GM20000 (cell line): ENCODE measurements around the gene ADAT2.

Source experiments
- DNase-seq: peaks from one replicate; pipeline ENCODE4 v3.0.0; 2012; ENCODE audit warnings: low spot score
- TF ChIP-seq, protein P1 (sequence below): IDR thresholded peaks from 2 replicates; pipeline ENCODE4 v1.5.1; 2012; ENCODE audit warnings: mild to moderate bottlenecking, control low read depth; ENCODE audit errors: extremely low read depth, missing control alignments

Gene ADAT2

DNA sequence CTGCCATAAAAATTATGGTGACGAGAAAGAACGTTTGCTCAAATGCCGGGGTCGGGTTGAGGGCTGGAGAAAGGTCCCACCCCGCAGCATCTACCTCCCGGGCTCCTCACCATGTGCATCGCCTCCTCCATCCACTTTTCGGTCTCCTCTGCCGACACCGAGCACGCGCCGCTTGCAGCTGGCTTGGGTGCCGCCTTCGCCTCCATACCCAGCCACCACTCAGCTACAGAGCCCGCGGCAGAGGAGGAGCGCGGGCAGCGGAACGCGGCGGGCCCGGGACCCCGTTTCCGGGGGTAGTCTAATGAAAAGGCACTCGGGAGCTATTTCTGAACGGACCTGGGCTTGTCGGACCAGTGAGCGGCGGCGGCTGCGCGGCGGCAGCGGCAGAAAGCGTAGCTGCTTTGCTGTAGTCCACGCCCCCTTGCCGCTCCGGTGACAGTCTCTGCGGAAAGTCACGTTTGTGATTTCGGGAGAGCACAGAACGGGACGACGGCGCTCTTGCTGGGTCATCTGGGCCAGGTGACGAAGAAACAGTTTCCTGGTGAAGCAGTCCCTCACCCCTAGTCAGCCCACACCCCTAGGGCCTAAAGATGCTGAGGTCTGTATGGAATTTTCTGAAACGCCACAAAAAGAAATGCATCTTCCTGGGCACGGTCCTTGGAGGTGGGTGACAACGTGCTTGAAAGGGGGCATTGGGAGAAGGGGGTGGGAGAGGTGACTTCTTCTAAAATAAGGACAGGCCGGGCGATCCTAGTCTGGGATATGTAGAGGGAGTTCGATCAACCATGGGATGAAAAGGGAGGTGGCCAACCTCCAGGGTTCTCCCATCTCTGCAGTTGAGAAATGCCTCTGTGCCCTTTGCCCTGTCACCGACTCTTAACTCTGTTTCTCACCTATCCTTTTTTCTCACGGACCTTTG, at the start of gene ADAT2, which contains the start of gene PEX3:
Gene ADAT2, minus strand, starts transcription at position 243 of the 919 bp plus-strand sequence. Its CDS starts 37 bp downstream, at position 206.
Gene PEX3, plus strand, starts transcription at position 353 of the 919 bp plus-strand sequence. Its CDS starts 238 bp downstream, at position 591.
- TF ChIP-seq, protein P1, sequence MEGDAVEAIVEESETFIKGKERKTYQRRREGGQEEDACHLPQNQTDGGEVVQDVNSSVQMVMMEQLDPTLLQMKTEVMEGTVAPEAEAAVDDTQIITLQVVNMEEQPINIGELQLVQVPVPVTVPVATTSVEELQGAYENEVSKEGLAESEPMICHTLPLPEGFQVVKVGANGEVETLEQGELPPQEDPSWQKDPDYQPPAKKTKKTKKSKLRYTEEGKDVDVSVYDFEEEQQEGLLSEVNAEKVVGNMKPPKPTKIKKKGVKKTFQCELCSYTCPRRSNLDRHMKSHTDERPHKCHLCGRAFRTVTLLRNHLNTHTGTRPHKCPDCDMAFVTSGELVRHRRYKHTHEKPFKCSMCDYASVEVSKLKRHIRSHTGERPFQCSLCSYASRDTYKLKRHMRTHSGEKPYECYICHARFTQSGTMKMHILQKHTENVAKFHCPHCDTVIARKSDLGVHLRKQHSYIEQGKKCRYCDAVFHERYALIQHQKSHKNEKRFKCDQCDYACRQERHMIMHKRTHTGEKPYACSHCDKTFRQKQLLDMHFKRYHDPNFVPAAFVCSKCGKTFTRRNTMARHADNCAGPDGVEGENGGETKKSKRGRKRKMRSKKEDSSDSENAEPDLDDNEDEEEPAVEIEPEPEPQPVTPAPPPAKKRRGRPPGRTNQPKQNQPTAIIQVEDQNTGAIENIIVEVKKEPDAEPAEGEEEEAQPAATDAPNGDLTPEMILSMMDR, result no peak
- DNase-seq, result peak; percentile 88

DNA sequence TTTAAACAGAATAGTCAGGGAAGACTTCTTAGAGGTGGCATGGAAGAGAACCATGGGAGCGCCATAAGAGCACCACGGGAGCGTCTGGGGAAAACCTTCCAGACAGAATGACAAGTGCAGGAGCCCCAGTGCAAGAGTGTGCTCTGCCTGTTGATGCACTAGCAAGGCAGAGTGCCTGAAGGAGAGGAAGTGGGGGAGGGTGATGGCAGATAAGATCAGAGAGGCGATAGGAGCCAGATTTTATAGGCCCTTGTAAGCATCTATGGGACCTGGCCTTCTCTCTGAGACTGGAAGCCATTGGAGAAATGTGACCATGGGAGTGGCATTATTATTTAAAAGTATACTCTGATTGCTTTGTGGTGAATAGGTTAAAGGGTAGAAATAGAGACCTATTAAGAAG, 47.9 kb upstream of the ADAT2 start:
- DNase-seq, result no peak
- TF ChIP-seq, protein P1, result no peak

DNA sequence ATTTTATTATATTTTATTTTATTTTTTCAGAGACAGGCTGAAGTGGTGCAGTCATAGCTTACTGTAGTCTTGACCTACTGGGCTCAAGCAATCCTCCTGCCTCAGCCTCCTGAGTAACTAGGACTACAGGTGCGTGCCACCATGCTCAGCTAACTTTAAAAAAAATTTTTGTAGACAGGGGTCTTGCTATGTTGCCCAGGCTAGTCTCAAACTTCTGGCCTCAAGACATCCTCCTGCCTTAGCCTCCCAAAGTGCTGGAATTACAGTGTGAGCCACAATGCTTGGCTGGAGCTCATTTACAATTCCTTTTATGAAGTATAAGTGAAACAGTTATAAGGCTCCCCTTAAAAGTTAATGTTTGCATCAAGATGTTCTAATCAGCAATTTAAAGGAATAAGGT, 46.5 kb upstream of the ADAT2 start:
- TF ChIP-seq, protein P1, result no peak
- DNase-seq, result no peak

DNA sequence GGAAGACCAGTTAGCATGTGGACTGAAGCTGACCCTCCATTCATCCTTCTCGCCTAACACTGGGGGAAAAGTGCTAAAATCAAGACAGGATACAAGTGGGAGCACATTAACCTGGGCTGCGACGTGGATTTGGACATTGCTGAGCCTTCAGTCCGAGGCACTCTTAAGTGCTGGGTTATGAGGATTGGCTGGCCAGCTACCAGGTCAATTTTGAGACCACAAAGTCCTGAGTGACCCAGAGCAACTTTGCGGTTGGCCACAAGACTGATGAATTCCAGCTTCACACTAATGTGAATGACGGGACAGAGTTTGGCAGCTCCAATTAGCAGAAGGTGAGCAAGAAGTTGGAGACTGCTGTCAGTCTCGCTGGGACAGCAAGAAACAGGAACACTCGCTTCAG, 40.3 kb upstream of the ADAT2 start:
- DNase-seq, result no peak
- TF ChIP-seq, protein P1, result no peak

DNA sequence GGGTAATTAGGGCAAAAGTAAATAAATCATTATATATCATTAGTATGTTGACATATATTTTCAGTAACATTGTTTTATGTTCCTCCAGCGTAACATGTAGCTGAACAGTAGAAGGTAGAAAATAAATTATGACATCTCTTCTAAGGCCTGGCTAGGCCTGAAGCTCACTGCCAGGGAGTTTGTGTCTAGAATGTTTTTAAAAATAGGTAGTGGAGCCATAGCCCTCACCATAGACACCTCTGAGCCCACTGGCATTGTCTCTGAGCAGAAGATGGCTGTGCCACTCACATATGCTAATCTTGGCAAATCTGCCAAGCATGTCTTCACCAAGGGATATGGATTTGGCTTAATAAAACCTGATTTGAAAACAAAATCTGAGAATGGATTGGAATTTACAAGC, 39.7 kb upstream of the ADAT2 start:
- DNase-seq, result no peak
- TF ChIP-seq, protein P1, result no peak

DNA sequence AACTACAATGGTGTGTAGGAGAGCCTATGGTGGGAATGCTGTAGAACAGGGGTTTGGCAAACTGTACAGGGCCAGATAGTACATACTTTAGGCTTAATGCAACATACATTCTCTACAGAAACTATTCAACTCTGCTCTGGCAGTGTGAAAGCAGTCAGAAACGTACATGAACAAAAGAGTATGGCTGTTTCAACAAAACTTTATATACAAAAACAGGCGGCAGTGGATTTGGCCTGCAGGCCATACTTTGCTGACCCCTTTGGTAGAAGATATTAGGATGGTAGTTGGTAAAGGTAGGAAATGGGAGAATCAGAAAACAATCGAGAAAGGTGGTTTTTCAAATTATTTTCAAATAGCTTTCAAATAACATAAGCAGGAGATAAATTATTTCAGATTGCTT, 36.3 kb upstream of the ADAT2 start:
- TF ChIP-seq, protein P1, result no peak
- no peak for DNase-seq

DNA sequence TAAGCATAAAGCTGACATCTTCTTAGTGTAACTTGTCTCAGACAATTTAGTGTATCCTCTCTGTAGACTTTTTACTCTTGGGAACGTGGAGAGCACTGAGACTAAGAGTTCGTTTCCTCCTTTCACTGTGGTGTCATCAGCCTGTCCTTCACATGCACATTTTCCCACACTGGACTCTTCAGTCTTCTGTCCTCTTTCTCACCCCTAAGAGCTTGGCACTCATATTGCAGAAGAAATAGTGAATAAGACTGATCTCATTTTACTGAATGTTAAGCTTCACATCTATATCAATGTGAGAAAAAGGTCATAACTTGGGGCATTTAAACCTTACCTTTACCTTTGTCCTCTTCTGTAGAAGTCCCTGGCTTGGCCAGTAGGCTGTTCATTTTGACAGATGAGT, 35.5 kb upstream of the ADAT2 start:
- DNase-seq, result no peak
- TF ChIP-seq, protein P1, result no peak
